Measurements from ENCODE around the gene PALB2.

Gene PALB2

GRCh38 chr16:23556881-23557778, 84.0 kb downstream of the PALB2 start, which contains the start of the genes EARS2 and UBFD1:
Gene EARS2, minus strand, starts transcription at chr16:23557350. Its CDS starts 7 bp downstream, at chr16:23557343.
Gene UBFD1, plus strand, starts transcription at chr16:23557727. Its CDS starts 16 bp downstream, at chr16:23557743.
- peak; percentile 92 to 94 for DNase-seq (ENCODE audit: low read depth in 2 of 2)

- no peak for DNase-seq (ENCODE audit: low read depth in 2 of 2)
Measured at GRCh38 chr16:23554536-23554935, 86.6 kb downstream of the PALB2 start.
